HG02970 (cell line): ENCODE results near the gene ZFP14.

Source experiments
- ATAC-seq: cut with Tn5 transposase; IDR thresholded peaks from one replicate; pipeline ENCODE4 v1.9.1; 2021; ENCODE audit warnings: mild to moderate bottlenecking, moderate library complexity, moderate number of reproducible peaks; ENCODE audit not compliant: unreplicated experiment, low FRiP score

Gene ZFP14

DNA sequence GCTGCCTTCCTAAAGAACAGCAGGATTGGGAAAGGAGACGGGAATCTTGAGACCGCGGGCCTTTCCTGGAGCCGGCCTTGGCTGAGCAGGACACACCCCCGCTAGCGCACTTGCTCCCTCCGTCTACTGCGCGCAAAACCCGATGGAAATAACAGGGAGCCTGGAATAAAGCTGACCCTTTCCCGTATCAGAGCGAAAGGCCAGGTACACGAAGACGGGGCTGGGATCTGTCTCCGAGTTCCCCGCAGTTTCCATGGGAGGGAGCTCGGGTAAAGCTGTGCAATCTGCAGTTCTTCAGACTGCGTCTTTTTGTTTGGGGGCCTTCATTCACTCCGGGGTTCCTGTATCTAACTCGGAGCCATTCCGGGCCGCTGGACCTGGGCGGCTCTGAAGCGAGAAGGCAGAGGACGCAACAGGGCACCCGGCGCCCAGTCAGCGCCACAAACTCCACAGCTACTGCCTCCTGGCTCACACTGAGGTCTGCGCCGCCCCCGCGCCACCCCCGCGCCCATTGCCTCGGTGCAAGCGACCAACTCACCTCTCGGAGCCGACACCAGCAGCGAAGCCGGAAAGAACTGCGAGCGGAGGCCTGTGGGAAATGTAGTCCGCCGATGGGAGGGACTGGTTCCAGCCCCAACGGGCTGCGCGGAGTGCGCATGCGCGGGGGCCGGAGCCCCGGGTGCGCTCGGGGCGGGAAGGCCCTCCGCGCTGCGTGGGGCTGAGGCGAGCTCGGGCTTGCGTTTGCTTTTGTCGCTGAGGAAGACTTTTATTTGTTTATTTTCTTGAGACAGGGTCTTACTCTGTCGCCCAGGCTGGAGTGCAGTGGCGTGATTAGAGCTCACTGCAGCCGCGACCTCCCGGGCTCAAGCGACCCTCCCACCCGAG, at the start of gene ZFP14:
TSS of gene ZFP14 (minus strand) at position 577 of the 885 bp plus-strand sequence. CDS start 11,309 bp downstream, outside the sequence.
- ATAC-seq, result peak; percentile 91

DNA sequence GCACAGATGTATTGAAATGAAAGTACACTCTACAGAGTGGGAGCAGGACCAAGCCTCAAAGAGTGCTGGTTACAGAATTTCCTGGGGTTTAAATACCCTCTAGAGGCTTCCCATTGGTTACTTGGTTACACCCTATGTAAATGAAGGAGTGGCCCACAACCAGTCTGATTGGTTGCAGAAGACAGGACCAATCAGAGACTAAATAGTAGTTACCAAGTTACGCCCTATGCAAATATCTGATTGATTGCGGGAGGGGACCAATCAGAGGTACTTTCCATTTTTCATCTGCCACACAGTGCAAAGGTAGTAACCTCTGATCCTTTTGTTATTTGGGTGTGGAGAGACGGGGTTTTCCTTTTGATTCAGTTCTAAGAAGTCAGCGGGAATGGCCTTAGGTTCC, 44.9 kb upstream of the ZFP14 start:
- ATAC-seq, result no peak

- ATAC-seq, result no peak
These were observed 42.9 kb upstream of the ZFP14 start for GRCh38 chr19:36421749-36422481.

- ATAC-seq, result no peak
These were observed 42.2 kb upstream of the ZFP14 start for GRCh38 chr19:36420961-36421748.

DNA sequence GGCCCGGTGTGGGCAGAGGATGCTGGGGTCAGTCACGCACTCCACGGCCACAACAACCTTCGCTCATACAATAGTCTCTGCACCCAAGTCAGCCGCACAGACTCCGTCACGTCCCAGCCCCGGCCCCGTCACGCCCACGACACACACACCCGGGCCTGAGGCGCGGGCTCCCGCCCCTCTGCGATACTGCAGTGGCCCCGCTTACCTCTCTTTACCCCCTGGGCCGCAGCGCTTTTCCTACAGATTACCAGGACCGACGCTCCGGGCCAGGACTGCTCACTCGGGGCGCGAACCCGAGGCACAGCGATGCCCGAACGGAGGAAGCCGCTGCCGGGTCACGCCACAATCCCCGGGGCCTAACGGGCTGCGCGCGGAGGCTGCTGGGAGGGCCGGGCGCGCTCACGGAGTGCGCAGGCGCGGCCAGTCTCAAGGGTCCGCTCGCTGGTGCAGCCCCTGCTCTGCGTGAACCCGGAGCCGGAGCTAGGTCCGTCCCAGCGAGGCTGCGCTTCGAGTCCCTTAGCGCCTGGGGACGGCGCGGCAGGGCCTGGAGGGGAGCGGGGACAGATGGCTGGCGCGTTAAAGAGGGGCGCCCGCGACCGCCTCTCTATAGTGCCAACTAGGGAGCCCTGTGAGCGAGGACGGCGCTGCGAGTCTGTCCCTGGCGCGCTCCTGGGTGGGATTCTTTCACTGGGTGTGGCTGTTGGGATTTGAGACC, 39.4 kb upstream of the ZFP14 start, which contains the start of gene ZFP82:
TSS of gene ZFP82 (minus strand) at position 358 of the 715 bp plus-strand sequence. CDS start 8,855 bp downstream, outside the sequence.
- peak; percentile 91 for ATAC-seq

GRCh38 chr19:36417752-36418286, 38.8 kb upstream of the ZFP14 start:
- ATAC-seq, result no peak

DNA sequence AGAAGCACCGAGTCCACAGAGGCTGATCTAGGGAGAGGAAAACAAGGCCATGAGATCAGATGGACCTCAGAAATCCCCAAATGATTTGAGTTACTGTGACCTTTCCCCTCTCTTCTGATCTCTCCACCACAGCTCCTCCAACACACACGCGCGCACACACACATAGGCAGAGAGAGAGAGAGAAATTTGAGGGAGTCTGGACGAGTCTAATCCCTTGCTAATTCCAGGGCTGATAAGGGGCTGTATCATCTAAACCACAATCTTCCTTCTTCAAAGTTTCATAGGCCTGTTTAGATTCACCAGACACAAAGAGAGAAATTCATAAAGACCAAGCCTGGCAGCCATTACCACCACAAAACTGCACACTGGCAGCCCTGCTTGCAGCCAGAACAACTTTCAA, 30.8 kb upstream of the ZFP14 start:
- ATAC-seq, result no peak

DNA sequence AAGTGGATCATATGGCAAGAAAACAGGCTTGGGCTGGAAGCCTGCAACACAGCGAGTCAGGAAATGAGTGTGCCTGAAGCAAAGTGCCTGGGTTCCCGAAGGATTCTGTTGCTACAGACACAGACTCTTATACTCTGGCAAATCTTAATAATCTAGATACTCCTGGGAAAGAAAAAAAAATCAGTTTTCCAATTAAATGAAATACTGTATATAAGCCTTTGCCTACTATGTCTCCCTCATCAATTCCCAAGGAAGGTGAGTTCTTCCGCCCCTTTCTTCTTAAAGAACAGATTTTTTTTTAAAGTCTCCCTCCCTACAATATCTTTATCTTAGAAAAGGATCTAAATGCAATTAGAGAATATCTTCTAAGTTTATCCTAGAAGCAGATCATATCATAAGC, 29.1 kb upstream of the ZFP14 start:
- no peak for ATAC-seq

DNA sequence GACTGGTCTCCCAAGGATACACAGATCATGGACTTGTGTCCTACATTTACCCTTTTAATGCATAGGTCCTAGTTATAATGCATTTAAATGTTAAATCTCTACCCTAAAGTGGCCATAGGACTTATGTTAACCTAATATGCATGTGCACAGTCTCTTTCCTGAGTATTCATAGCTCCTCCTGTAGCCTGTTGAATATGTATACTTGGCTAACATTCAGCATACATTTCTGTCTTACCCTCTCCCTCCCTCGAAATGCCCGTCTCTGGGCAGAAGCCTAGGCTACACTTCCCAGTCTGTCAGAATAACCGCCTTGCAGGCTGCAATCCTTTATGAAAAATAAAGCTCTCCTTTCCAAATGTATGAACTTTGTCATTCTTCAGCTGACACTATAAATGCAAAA, 25.5 kb upstream of the ZFP14 start:
- ATAC-seq, result no peak

DNA sequence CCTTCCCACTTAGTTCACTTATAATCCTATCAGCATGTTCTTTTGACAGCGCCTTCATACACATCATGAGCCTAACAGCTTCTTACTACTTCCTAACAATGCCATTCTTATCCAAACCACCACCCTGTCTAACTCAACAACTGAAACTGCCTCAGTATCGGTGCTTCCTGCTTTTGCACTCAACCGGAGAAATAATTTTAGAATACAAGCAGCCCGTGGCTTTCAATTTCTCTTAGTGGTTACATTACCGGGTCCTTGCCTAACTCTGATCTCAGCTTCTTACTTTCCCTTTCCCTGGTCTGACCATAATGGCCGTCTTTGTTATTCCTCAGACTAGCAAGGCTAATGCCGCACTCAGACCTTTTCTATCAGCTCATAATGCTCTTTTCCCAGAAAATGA, 22.5 kb upstream of the ZFP14 start:
- ATAC-seq, result no peak

DNA sequence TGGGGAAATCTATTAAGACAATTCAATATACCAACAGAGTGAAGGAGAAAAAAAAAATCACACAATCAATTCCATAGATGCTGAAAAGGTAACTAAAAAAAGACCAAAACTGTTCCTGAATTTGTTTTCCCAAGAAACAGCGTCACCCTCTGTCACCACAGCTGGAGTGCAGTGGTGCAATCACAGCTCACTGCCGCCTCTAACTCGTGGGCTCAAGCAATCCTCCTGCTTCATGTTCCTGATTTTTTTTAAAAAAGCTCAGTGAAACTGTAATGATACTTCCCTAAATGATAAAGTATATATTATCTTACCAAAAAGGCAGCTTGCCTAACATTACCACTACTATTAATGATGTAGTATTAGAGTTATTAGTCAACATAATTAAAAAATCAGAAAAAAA, 19.6 kb upstream of the ZFP14 start:
- ATAC-seq, result no peak

GRCh38 chr19:36392916-36393673, 14.1 kb upstream of the ZFP14 start:
- no peak for ATAC-seq

GRCh38 chr19:36379510-36379819, 464 bp upstream of the ZFP14 start:
- ATAC-seq, result no peak

DNA sequence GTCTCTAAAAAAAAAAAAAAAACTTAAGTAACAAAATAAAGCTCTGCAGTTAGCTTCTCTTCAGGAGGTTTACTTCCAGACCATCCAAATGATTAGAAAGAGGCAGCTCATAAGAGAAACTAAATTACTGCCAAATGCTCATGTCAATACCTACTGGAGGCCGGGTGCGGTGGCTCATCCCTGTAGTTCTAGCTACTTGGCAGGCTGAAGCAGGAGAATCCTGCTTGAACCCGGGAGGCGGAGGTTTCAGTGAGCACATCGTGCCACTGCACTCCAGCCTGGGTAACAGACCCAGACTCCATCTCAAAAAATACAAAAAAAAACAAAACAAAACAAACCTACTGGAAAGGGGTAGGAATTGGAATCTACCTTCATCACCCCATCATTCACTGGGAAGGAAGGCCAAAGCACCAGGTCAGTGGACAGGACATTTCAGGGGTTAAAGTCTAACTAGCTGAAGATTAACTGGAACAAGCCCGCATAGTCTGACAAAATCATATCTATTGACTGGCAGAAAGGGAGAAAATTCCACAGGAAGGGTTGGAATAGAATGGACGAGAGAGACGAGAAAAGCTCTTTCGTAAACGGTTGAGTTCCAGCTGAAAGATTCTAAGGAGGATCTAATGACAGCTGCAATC, 1.3 kb downstream of the ZFP14 start:
- ATAC-seq, result no peak

DNA sequence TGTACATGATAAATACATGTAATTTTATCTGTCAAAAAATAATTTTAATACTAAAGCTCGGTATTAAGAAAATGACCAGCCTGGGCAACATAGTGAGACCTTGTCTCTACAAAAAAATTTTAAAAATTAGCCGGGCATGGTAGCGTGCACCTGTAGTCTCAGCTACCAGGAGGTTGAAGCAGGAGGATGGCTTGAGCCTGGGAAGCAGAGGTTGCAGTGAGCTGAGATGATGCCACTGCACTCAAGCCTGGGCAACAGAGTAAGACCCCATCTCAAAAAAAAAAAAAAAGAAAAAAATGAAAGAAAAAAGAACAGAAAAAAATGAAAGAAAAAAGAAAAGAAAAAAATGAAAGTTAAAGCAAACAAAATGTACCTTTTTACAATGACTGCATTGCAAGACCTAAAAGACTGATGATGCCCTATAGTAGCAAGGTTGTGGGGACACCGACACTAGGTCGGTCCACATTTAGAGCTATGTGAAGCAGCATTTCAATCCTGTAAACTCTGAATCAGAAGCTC, 5.3 kb downstream of the ZFP14 start:
- no peak for ATAC-seq

GRCh38 chr19:36371886-36372285, 7.1 kb downstream of the ZFP14 start:
- ATAC-seq, result no peak

GRCh38 chr19:36363845-36364244, 15.2 kb downstream of the ZFP14 start:
- no peak for ATAC-seq

DNA sequence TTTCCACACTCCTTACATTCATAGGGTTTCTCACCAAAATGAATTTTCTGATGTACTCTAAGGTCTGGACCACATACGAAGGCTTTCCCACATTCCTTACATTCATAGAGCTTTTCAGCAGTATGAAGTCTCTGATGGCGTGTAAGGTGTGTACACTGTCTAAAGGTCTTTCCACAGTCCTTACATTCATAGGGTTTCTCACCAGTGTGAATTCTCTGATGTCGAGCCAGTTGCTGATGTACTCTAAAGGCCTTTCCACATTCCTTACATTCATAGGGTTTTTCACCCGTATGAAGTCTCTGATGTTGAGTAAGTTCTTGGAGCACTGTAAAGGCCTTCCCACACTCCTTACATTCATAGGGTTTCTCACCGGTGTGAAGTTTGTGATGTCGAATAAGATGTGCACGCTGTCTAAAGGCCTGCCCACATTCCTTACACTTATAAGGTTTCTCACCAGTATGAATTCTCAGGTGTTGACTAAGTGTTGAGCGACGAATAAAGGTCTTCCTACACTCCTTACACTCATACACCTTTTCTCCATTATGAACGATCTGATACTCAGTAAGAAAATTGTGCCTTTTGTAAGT, 38.1 kb downstream of the ZFP14 start:
- ATAC-seq, result no peak
